Kasumi-1 (cell line): Measurements from ENCODE around the gene PDE4B.

Source experiments
- DNase-seq, 2 experiments: peaks; one replicate each; lab custom pipeline; 2025; lab: John Stamatoyannopoulos, UW

The PDE4B gene

DNA sequence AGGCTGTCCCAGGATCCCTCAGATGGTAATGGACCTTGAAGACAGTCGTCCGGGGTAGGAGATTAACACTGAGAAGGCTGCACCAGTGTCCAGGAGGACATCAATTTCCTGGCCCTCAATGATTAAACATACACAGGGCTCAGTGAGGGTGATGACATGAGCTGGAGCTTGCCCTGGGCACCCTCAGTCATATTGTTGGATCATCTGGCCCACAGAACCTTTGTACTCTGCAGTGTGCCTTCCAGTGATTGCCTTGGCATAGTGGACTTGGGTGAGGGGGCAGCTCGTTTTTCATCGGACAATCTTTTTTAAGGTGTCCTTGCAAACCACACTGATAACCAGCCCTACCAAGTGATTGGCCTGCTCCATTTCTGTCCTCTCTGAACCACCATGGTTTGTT is 630.1 kb downstream of the PDE4B start:
- no peak for DNase-seq
